B cell (primary cell): ENCODE data around the gene DDX10.

Source experiments
- EZH2 ChIP-seq: IDR thresholded peaks from 2 replicates; pipeline ENCODE4 v1.6.1; 2012; ENCODE audit warnings: borderline replicate concordance, low read depth, mild to moderate bottlenecking, moderate library complexity, low read length; ENCODE audit not compliant: insufficient read depth, poor library complexity, severe bottlenecking
- TF ChIP-seq, protein P1 (sequence below): fragments of 200-600 bp; IDR thresholded peaks from one replicate; pipeline ENCODE4 v1.8.0; 2022; ENCODE audit warnings: antibody characterized with exemption, mild to moderate bottlenecking

GRCh38 chr11:108927791-108928545 lies 263.1 kb downstream of the DDX10 start:
- TF ChIP-seq, protein P1, sequence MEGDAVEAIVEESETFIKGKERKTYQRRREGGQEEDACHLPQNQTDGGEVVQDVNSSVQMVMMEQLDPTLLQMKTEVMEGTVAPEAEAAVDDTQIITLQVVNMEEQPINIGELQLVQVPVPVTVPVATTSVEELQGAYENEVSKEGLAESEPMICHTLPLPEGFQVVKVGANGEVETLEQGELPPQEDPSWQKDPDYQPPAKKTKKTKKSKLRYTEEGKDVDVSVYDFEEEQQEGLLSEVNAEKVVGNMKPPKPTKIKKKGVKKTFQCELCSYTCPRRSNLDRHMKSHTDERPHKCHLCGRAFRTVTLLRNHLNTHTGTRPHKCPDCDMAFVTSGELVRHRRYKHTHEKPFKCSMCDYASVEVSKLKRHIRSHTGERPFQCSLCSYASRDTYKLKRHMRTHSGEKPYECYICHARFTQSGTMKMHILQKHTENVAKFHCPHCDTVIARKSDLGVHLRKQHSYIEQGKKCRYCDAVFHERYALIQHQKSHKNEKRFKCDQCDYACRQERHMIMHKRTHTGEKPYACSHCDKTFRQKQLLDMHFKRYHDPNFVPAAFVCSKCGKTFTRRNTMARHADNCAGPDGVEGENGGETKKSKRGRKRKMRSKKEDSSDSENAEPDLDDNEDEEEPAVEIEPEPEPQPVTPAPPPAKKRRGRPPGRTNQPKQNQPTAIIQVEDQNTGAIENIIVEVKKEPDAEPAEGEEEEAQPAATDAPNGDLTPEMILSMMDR: no peak
- TF ChIP-seq EZH2: no peak
